Fibroblast of skin of right quadriceps (primary cell): ENCODE results near the gene PSORS1C2.

Source experiments
- DNase-seq: peaks from one replicate; pipeline ENCODE4 v3.0.0-alpha.2; 2013

PSORS1C2 gene

DNA sequence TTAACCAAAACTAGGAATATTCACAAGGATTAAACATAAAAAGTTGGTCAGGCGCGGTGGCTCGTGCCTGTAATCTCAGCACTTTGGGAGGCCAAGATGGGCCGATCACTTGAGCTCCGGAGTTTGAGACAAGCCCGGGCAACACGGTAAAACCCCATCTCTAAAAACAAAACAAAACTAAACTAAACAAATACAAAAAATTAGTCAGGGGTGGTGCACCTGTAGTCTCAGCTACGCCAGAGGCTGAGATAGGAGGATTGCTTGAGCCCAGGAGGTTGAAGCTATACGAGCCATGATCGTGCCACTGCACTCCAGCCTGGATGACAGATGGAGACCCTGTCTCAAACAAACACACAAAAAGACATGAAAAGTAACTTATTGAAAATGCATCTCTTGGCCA lies 3.2 kb downstream of the PSORS1C2 start:
- DNase-seq, result no peak

DNA sequence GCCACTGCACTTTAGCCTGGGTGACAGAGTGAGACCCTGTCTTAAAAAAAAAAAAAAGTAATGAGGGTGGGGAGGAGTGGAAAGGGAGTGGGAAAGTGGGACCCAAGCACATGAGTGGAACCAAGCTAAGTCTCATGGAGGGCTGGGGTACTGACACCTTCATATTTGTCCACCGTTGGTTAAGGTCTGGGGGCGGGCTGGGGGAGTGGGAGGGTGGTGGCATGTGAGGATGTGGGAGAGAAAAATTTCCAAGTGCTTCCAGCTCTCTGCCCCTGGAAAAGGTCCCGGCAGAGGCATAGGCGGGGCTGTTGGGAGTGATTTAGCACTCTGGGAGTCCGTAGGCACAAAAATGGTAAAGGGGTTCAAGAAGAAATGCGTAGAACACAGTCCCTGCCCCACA lies 6.1 kb downstream of the PSORS1C2 start:
- DNase-seq, result no peak

DNA sequence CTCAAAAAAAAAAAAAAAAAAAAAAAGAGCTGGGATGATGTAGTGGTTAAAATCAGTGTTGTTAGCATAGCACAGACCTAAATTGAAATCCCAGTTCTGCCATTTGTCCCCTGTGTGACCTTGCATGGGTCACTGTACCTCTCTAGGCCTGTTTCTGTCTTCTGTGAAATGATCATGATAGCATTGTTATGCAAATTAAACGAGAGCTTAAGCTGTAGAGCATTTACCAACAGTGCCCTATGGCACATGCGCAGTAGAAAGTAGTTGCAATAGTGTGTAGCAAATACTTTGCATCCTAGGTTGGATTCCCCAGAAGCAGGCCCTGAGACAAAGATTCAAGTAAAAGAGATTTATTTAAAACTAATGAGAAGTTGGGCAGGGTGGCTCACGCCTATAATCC lies 7.3 kb downstream of the PSORS1C2 start:
- DNase-seq, result no peak

DNA sequence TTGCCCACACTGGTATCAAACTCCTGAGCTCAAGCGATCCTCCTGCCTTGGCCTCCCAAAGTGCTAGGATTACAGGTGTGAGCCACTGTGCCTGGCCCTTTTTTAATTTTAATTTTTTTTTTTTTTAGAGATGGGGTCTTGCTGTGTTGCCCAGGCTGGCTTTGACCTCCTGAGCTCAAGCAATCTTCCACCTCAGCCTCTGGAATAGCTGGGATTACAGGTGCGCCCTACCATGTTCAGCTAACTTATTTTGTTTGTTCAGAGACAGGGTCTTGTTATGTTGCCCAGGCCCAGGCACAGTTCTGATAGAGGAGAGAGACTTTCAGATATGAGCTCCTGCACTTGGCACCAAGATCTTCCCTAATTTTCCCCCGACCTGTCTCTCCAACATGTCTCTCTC lies 8.1 kb downstream of the PSORS1C2 start:
- no peak for DNase-seq

DNA sequence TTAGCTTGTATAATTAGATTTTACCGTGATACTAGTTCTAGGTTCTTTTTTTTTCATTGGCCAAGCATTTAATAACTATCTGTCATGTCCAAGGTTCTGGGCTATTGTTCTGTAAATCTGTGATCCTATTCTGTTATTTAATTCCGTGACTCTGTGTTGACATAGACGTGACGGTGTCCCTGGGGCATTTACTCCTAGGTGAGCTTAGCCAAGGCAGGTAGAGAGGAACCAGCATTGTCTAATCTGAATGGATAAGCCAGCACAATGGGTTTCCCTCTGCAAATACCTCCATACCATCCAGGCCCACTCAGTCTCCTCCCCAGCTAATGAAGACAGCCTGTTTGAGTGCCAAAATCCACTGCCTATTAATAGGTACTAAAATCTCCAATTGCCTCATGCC lies 9.7 kb downstream of the PSORS1C2 start:
- no peak for DNase-seq

DNA sequence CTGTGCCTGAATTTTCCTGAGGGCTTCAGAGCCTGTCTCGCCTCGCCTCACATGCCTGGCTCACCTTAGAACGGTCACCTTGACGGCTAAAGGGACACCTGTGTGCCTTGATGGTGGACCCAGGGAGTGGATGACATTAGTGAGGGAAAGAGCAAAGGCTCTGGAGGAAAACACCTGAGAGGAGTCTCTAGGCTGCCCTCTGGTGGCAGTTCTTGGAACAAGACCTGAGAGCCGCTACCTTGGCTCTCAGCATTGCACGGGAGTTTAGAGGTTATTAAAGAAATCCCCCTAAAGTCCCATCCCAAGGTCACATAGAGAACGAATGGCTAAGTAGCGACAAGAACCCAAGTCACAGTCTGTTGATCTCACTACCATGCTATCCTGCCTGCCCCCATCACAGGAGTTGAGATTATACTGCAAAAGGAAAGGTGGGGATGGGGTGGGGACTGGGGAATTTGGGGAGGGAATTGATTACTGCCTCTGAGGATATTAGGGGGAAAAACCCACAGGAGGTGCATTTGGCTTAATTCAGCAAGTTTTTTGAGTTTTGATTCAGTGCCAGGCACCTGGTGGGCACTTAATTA lies 10.7 kb downstream of the PSORS1C2 start:
- DNase-seq, result peak; percentile 20

DNA sequence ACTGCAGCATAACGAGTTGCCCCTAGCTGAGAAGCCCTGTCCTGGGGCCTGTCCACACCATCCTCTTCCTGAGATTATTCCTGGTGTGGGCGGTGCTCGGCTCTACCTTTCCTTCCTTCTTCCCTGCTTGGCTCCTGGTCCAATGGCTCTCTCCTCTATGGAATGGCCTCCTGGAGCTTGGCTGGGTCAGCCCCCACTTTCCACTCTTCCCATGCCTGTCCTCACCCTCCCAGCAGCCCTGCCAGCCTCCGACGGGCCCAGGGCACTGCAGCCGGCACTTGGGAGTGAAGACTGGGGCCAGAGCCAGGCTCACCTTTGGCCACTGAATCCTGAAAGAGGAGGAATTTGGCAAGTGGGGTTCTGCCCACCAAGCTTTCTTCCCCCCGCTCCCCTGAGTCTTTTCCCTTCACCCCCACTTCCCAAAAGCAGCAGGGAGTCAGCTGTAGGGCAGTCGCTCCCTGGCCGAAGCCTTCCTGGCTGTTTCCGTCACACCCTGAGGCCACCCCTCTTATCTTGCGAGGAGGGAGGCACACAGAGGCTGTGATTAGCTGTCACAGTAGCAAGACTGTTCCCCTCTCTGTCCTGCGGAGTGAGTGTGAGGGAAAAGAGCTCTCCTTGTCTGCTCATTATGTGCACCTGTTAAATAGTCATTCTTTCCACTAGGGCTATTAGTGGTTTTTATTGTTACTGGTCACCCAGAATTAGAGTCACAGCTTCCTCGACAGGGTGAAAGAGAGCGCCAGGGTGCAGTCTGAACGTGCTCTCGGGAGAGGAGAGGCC lies 12.3 kb downstream of the PSORS1C2 start:
- DNase-seq, result no peak

DNA sequence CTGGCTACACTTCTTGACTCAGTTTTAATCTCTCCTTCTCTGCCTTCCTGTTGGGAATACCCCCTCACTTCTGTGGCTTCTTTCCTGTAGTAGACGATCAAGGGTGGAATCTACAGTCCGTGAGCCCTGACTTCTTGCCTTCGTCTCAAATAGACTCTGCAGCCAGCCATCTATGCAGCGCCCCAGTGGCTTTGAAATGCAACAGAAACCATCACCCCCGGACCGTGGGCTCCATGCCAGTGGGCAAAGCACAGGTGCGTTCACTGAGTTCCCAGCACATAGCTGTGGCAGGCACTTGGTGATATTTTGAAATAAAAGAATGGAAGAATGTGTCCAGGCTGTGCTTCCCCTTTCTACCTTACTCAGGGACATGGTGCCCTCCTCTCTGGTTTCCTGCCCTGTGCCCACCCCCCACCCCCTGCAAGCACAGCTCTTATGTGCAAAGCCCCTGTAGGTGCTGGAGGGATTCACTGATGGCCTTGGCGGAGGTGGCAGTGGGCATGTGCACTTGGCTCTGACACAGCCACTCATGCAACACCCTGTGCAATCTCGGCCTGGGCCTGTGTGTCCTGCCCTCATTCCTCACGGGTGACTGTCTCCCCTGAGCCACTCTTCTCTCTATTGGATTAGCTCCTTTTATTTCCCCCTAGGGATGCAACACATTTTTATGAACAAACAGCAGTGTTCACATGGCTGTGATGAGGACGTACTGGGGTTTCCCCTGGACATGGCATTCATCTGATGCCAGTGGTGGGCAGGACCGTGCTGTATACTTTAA lies 13.1 kb downstream of the PSORS1C2 start:
- DNase-seq, result peak; percentile 75

DNA sequence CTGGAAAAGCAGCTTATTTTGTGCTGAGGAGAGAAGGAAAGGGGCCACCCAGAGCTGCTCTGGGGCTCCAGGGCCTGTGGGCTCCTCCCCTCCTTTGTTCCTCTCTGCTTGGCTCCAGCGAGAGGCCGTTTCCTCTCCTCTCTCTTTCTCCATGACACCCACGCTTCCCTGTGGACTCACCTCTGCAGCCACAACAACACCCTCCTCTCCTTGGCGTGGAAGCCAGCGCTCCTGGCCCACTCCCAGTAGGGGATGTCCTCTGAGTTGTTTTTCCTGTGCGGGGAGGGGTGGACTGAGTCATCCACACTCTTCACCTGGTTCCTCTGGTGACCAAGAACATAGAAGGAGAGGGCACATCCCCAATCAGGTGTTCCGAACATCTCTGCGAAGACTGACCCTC lies 13.7 kb downstream of the PSORS1C2 start:
- DNase-seq, result no peak

DNA sequence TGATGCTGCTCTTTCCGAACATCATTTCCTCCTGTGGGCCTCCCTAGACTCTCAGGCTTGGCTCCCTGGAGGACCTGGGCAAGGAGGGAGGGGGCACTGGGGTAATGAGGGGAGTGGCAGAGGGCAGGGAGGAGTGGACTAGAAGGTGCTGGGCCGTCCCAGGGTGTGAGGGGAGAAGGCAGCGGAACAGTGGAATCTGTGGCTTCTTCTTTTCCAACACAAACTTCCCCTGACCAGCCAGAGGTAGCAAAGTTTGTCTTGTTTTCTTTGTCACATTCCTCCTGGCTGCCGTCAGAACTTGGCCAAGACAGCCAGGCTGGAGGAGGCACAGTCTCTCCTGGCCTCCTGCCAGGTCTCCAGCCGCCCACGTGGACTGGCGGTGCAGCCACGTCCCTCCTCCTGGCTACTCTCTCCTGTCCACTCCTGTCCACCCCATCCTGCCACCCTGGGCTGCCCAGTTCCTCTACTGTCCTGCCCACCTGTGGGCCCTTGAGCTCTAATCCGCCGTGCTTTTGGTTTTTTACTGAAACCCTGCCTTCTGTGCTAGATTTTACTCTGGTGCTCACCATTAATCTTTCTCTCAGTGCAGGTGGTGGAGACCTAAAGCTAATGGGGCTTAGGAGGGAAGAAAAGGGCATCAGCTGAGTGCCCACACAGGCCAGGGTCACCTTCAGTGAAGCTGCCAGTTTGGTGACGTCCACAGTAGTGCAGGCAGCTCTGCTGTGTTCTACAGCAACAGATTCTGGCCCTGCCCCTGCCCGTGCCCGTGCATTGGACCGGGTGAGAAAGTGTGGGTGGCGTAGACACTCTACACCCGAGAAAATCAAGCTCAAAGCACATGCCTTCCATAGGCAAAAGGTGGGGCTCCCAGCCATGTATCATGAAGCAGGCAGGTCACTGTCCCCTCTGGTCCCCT lies 15.8 kb downstream of the PSORS1C2 start:
- DNase-seq, result peak; percentile 53

DNA sequence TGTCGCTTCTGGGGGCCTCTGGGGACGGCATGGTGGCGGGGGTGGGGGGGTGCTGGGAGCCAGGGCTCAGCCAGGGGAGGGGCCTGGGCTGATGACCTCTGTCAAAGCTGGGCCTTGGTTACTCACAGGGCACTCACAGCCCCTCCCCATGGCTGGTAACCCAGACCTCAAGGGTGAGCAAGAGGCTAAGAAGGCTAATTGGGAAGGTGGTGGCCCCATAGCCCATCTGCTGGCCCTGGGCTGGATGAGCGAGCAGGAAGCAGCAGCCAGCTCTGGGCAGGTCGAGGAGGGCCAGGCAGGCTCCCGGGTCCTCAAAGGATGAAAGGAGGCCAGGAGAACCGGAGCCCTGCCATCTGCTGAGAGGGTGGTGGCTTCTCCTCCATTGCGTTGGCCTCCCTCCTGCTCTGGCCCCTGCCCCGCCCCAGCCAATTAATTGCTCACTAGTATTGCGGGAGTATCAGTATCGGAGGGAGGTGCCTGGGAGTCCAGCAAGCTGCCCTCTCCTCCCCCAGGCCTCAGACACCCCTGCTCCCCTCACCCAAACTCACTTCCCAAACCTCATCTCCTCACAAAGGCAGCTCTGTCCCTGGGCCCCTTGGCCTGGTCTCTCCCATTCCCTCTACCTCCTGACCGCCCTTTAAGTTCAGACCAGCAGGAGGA lies 17.6 kb downstream of the PSORS1C2 start:
- no peak for DNase-seq

DNA sequence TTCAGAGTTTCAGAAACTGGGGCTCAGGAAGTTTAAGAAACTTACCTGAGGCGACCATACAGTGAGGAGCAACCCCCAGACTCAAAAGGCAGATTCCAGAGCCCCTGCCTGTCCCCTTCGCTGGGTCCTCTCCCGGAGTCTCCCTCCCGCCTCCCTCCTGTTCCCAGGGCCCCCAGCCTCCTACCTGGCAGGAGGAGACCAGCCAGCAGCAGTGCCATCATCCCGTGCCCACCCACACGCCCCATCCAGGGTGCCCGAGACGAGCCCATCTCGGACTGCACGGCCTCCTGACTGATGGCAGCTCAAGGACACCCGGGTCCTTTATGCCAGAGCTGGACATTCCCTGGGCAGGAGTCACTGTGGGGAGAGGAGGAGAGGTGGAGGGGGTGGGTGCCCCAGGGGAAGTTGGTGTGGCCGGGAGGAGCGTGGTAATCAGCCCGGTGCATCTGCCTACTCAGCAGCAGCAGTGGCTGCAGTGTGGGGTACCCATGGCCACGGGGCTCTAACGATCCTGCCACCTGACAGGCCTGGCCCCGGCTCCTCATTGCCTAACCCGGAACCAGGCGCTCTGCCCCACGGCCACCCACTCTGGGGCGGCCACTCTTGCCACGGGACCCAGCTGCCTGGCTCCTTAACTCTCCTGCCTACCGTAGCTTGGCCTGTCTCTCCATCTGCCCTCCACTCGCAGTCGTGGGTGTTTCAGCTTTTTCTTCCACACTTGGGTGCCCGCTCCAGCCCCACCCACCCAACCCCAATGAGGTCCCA lies 18.5 kb downstream of the PSORS1C2 start, which contains the start of gene CDSN:
CDSN (minus strand) TSS at position 296 of the 765 bp plus-strand sequence; CDS start at position 269, 27 bp downstream.
- DNase-seq, result no peak

DNA sequence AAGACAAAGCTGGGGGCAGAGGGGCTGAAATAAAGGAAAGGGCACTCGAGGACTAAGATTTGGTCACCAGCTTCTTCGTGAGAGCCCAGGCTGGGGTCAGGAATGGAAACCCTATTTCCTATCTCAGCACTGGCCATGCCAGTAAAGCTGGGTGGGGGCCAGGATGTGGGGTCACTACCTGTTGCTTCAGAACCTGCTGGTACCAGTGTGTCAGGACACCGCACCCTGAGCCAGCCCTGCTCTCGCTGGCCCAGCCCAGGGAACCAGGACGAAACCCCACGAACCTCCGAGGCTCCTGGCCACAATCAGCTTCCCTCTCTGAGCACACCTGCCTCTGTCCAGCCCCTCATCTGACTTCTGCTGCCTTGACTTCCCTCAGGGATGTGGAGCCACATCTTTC lies 20.7 kb downstream of the PSORS1C2 start:
- DNase-seq, result no peak

DNA sequence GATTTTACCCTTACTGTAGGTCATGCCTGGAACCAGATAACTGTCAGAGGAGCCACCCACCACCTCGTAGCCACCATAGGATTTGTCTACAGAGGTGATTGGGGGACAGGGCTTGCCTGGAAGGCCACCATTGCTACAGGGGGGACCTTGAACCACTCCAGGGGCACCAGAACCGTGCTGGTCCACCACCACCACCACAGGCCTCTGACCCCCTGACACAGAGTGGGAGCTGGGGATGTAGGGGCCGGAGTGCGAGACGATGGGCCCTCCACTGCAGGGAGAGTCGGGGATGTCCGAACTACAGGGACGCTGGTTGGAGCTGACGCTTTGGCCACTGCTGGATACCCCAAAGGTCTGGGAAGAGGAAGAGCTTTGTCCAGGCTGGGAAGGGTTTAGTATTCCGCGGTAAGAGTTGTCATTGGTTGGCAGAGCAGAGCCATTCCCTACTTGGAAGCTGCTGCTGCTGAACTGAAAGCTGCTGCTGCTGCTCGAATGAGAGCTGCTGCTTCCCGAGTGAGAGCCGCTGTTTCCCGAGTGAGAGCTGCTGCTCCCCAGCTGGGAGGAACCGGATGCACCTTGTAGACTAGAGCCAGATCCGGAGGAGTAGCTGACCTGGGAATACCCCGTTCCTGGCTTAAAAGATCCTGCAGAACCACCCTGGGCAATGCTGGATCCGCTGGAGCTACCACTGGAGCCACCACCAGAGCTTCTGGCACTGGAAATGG lies 22.0 kb downstream of the PSORS1C2 start:
- DNase-seq, result no peak

DNA sequence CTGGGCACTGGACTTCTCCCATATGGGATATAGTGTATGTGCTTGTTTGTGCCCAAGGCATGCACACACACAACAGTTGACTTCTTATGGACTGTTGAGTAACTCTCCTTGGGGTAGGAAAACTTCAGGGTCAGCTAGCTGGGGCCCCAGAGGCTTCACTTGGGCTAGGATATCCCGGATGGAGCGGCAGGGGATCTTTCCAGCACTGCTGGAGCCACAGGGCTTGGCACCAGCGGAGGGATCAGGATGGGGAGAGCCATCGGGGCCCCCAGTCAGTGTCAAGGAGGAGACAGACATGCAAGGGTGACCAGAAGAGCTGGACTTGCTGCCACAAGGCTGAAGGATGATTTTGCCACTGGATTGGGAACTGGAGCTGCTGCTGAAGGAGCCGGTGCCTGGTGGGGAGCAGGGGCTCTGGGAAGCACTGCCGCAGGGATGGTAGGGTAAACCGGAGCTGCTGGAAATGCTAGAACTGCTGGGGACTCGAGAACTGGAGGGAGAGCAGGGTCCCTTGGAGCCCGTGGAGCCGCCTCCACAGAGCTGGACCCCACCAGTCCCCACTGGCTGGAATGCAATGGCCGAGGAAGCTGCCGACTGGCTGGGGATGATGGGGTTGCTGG lies 22.8 kb downstream of the PSORS1C2 start:
- DNase-seq, result no peak

DNA sequence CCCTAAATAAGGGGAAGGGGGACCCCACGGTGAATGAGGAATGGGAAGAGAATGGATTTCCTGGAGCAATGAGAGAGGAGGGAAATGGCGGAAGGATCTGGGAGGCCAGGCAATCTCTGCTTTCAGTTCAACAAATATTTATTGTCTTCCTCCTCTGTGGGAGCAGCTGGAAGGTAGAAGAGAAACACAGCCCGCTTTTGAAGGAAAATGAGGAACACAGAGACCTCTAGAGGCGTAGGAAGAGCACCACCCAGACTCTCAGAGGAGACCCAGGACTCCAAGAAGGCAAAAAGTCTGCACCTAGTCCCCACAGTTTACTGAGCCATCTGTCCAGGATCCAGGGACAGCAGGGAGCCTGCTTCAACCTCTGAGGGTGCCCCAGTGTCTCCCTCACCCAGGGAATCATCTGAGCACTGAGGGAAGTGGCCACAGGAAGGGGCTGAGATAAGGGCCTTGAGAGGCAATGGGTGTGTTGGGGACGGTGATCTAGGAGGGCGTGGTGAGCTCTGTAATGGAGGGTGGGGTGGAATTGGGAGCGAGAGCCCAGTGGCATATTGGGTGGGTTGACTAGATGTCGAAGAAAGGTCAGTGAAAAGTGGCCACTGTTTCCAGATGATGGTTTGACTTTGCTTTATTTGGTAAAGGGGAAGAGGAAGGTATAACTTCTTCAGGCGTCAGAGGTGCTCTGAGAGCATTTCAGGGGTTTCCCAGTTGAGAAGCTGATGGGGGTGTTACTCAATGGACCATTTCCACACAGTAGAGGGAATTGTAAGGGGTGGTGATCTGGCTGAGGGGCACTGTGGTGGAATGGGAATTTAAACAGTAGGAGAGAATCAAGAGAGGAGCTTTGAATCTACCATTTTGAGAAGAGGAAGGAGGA lies 23.7 kb downstream of the PSORS1C2 start:
- peak; percentile 72 for DNase-seq

DNA sequence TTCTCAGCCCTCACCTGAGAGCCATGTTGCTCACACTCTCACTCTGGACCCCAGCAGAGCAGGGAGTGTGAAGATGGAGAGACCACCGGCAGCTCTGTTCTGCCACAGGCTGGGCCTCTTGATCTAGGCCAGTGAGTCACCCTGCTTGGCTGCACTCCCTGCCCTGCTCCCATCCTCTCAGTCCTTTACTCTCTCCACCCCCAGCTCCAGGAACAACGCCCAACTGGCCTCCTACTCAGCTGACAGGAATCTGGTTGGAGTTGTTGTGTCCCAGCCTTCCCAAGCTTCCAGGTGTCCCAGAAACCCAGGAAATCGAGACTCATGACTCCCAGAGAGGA lies 24.4 kb downstream of the PSORS1C2 start, which contains the start of gene PSORS1C1:
PSORS1C1 (plus strand) TSS at position 260 of the 338 bp plus-strand sequence. CDS start 14,833 bp downstream, outside the sequence.
- peak; percentile 96 for DNase-seq

DNA sequence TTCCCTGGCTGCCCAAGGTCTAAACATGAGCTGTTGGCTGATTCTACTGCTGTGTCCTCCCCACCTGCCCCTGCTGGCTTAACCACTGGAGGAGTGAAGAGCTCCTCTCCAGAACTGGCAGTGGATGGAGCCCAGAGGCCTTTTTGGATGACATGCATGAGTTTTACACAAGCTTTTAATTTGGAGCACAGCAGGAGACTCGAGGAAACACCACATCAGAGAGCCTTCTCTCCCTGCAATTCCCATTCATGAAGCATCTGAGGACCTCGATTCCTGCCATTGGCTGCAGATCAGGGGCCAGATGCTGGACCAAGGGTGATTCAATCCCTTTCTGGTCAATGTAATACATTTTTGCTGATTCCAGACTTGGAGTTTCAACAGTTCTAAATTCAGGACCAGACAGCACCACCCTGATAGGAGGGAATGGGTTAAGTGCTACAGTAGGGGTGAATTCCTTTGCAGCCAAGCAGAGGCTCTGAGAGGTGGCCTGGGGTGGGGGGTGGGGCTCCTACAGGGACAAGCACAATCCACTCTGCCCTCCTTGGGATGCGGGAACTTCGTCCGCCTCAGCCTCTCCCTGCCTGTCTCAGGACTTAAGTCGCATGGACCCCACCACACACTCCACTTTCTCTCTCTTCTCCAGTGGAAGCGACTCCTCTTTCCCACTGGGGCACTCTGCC lies 24.9 kb downstream of the PSORS1C2 start:
- peak; percentile 89 for DNase-seq

DNA sequence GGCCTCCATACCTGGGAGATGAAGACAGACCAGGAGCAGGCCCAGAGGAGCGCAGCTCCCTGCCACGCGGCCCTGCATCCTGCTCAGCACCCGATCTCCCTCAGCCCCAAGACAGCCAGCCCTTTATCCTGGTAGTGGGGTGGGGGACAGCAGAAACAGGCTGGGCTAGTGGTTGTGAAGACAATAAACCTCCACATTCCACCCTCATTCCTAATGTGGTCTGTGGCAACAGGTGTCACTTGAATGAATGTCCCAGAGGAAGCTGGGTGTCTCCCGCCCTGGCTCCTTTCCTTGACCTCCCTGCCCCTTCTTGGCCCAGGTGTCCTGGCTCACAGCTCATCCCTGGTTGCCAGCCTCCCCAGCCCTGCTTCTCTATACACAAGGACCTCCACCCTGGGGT lies 26.4 kb downstream of the PSORS1C2 start, which contains the start of gene C6orf15:
C6orf15 (minus strand) TSS at position 98 of the 400 bp plus-strand sequence; CDS start at position 78, 20 bp downstream.
- no peak for DNase-seq
